Mesenchymal stem cell (in vitro differentiated cells and primary cell): ENCODE data around the gene PDZD2.

Experiments used
- DNase-seq: peaks from one replicate; pipeline ENCODE4 v3.0.0-alpha.2; 2013
- H2AFZ ChIP-seq: one replicate; pipeline ENCODE4 v1.6.1; 2013; ENCODE audit warnings: low read depth, mild to moderate bottlenecking, control low read depth, inconsistent platforms, low read length, moderate library complexity
- H2AK5ac ChIP-seq: 2 replicates; pipeline ENCODE4 v1.6.1; 2013; ENCODE audit warnings: low read length, moderate library complexity, mild to moderate bottlenecking, inconsistent platforms; ENCODE audit not compliant: severe bottlenecking
- H2BK120ac ChIP-seq: one replicate; pipeline ENCODE4 v1.6.1; 2013; ENCODE audit warnings: low read depth, mild to moderate bottlenecking, inconsistent platforms, low read length, moderate library complexity
- H2BK12ac ChIP-seq, 2 experiments: one replicate each; pipeline ENCODE4 v1.6.1; 2013; ENCODE audit warnings: inconsistent platforms in 2 of 2, low read length in 2 of 2, mild to moderate bottlenecking in 2 of 2, moderate library complexity in 2 of 2, control low read depth in 1 of 2
- H2BK15ac ChIP-seq: one replicate; pipeline ENCODE4 v1.6.1; 2013; ENCODE audit warnings: mild to moderate bottlenecking, low read depth, inconsistent platforms; ENCODE audit not compliant: poor library complexity, severe bottlenecking
- H2BK5ac ChIP-seq: 2 replicates; pipeline ENCODE4 v1.6.1; 2013; ENCODE audit warnings: low read depth, mild to moderate bottlenecking, low read length, control low read depth, inconsistent platforms; ENCODE audit not compliant: poor library complexity, severe bottlenecking
- H3K14ac ChIP-seq, 2 experiments: one replicate each; pipeline ENCODE4 v1.6.1; 2013; ENCODE audit warnings: inconsistent platforms in 2 of 2, low read length in 2 of 2, control low read depth in 1 of 2, mild to moderate bottlenecking in 1 of 2, moderate library complexity in 1 of 2
- H3K18ac ChIP-seq, 2 experiments: one replicate each; pipeline ENCODE4 v1.6.1; 2013; ENCODE audit warnings: inconsistent platforms in 2 of 2, low read length in 2 of 2, control low read depth in 1 of 2, low read depth in 1 of 2, mild to moderate bottlenecking in 1 of 2
- H3K23ac ChIP-seq, 2 experiments: one replicate each; pipeline ENCODE4 v1.6.1; 2013; ENCODE audit warnings: inconsistent platforms in 2 of 2, low read length in 2 of 2, mild to moderate bottlenecking in 2 of 2, moderate library complexity in 2 of 2, control low read depth in 1 of 2
- H3K27ac ChIP-seq: 2 replicates; pipeline ENCODE4 v1.5.1; 2013; ENCODE audit warnings: mild to moderate bottlenecking, moderate library complexity, low read length, control low read depth, inconsistent platforms; ENCODE audit not compliant: poor library complexity, severe bottlenecking
- H3K27me3 ChIP-seq, 2 experiments: 2 replicates each; pipeline versions ENCODE4 v1.6.1 to v1.7.0; 2013; ENCODE audit warnings: low read length in 2 of 2, mild to moderate bottlenecking in 2 of 2, moderate library complexity in 2 of 2, control low read depth in 1 of 2, inconsistent platforms in 1 of 2; ENCODE audit not compliant: control insufficient read depth in 1 of 2, insufficient read depth in 1 of 2
- H3K36me3 ChIP-seq, 2 experiments: 2 replicates each; pipeline versions ENCODE4 v1.6.1 to v1.7.0; 2013; ENCODE audit warnings: low read length in 2 of 2, control low read depth in 1 of 2, inconsistent platforms in 1 of 2, low read depth in 1 of 2, mild to moderate bottlenecking in 1 of 2; ENCODE audit not compliant: insufficient read depth in 2 of 2, control insufficient read depth in 1 of 2
- H3K4ac ChIP-seq, 2 experiments: one replicate each; pipeline ENCODE4 v1.6.1; 2013; ENCODE audit warnings: inconsistent platforms in 2 of 2, low read length in 2 of 2, mild to moderate bottlenecking in 2 of 2, moderate library complexity in 2 of 2, control low read depth in 1 of 2, low read depth in 1 of 2
- H3K4me1 ChIP-seq: 2 replicates; pipeline ENCODE4 v1.6.1; 2013; ENCODE audit warnings: low read depth, low read length, control low read depth; ENCODE audit not compliant: control insufficient read depth, insufficient read depth
- H3K4me2 ChIP-seq: 2 replicates; pipeline ENCODE4 v1.6.1; 2013; ENCODE audit warnings: low read length, mild to moderate bottlenecking, inconsistent platforms; ENCODE audit not compliant: poor library complexity, severe bottlenecking
- H3K4me3 ChIP-seq, 2 experiments: 2 replicates each; pipeline versions ENCODE4 v1.5.1 to v1.7.0; 2013; ENCODE audit warnings: low read length in 2 of 2, mild to moderate bottlenecking in 2 of 2, control low read depth in 1 of 2, low read depth in 1 of 2; ENCODE audit not compliant: insufficient read depth in 1 of 2
- H3K79me1 ChIP-seq: replicated peaks from 2 replicates; pipeline ENCODE4 v1.6.1; 2013; ENCODE audit warnings: mild to moderate bottlenecking, control low read depth, low read length, inconsistent platforms; ENCODE audit not compliant: poor library complexity, severe bottlenecking
- H3K9ac ChIP-seq: 2 replicates; pipeline ENCODE4 v1.7.0; 2013; ENCODE audit warnings: mild to moderate bottlenecking, low read length, moderate library complexity
- H3K9me3 ChIP-seq: 2 replicates; pipeline ENCODE4 v1.7.0; 2013; ENCODE audit warnings: mild to moderate bottlenecking, low read length; ENCODE audit not compliant: control insufficient read depth
- H4K8ac ChIP-seq: one replicate; pipeline ENCODE4 v1.6.1; 2013; ENCODE audit warnings: inconsistent platforms, mild to moderate bottlenecking, low read length, moderate library complexity
- H4K91ac ChIP-seq: one replicate; pipeline ENCODE4 v1.6.1; 2013; ENCODE audit warnings: mild to moderate bottlenecking, low read length, inconsistent platforms
- WGBS: methylation state at CpG from one replicate; pipeline ENCODE4 v1.1.7; 2013; ENCODE audit warnings: mixed read lengths; 5-methylcytosine and 5-hydroxymethylcytosine counted together

The PDZD2 gene

GRCh38 chr5:31846934-31847333 lies 208.0 kb downstream of the PDZD2 start:
- H3K14ac ChIP-seq: no peak overlapping the region
- no peaks in the 10 kb centered on the region for H3K79me1 ChIP-seq
- no peak overlapping the region for H2AK5ac ChIP-seq
- no peak overlapping the region for H3K9ac ChIP-seq
- H3K4me2 ChIP-seq: no peak overlapping the region
- no peak overlapping the region for H3K4ac ChIP-seq
- H3K27me3 ChIP-seq: peaks cover 0 to 41% of the 10 kb centered on the region in 2 experiments
- H2BK120ac ChIP-seq: no peak overlapping the region
- no peak overlapping the region for H2BK12ac ChIP-seq
- H3K4me3 ChIP-seq: no peak overlapping the region
- H3K36me3 ChIP-seq: no peaks in the 10 kb centered on the region
- no peak overlapping the region for H3K18ac ChIP-seq
- H2BK5ac ChIP-seq: no peak overlapping the region
- H3K4me1 ChIP-seq: no peaks in the 10 kb centered on the region
- H3K23ac ChIP-seq: no peak overlapping the region
- no peak for DNase-seq
- H4K91ac ChIP-seq: no peak overlapping the region
- 33% methylated on average over 1 of the region's 1 CpG for WGBS
- H3K9me3 ChIP-seq: no peaks in the 10 kb centered on the region
- H4K8ac ChIP-seq: no peak overlapping the region
- H3K27ac ChIP-seq: no peak overlapping the region
- H2BK15ac ChIP-seq: no peak overlapping the region
- H2AFZ ChIP-seq: no peak overlapping the region

- DNase-seq: no peak
These were observed 208.4 kb downstream of the PDZD2 start for GRCh38 chr5:31847354-31847753.

GRCh38 chr5:31850981-31851689 lies 212.2 kb downstream of the PDZD2 start:
- Histone ChIP-seq H3K23ac (no peak overlapping the region), H2AK5ac (no peak overlapping the region), H4K8ac (no peak overlapping the region), H3K9ac (no peak overlapping the region), H2BK5ac (no peak overlapping the region), H2BK120ac (no peak overlapping the region), H2AFZ (no peak overlapping the region), H3K36me3 (no peaks in the 10 kb centered on the region), H3K4ac (no peak overlapping the region), H3K9me3 (no peaks in the 10 kb centered on the region), H3K14ac (no peak overlapping the region), H3K27me3 (peaks cover 0 to 54% of the 10 kb centered on the region in 2 experiments), H2BK15ac (no peak overlapping the region), H3K4me2 (no peak overlapping the region), H3K4me1 (peaks cover 17% of the 10 kb centered on the region), H3K79me1 (no peaks in the 10 kb centered on the region), H4K91ac (no peak overlapping the region), H3K18ac (no peak overlapping the region), H3K27ac (no peak overlapping the region), H2BK12ac (no peak overlapping the region), H3K4me3 (no peak overlapping the region)
- WGBS: 54% methylated on average over 3 of the region's 4 CpGs
- no peak for DNase-seq

More at GRCh38 chr5:31847354-31847753, 208.4 kb downstream of the PDZD2 start:
- no peak overlapping the region for H3K27ac ChIP-seq
- no peaks in the 10 kb centered on the region for H3K4me1 ChIP-seq
- H3K36me3 ChIP-seq: no peaks in the 10 kb centered on the region
- no peak overlapping the region for H4K91ac ChIP-seq
- no peak overlapping the region for H2AK5ac ChIP-seq
- H3K23ac ChIP-seq: no peak overlapping the region
- H2BK5ac ChIP-seq: no peak overlapping the region
- no peak overlapping the region for H2BK120ac ChIP-seq
- no peak overlapping the region for H2BK15ac ChIP-seq
- H2AFZ ChIP-seq: no peak overlapping the region
- H3K4me2 ChIP-seq: no peak overlapping the region
- H3K4ac ChIP-seq: no peak overlapping the region
- H3K4me3 ChIP-seq: no peak overlapping the region
- H3K9me3 ChIP-seq: no peaks in the 10 kb centered on the region
- H3K18ac ChIP-seq: peak overlapping the region in 1 of 2 experiments; percentile 66
- H4K8ac ChIP-seq: no peak overlapping the region
- H3K27me3 ChIP-seq: peaks cover 0 to 41% of the 10 kb centered on the region in 2 experiments
- 87% methylated on average over 7 of the region's 7 CpGs for WGBS
- no peak overlapping the region for H2BK12ac ChIP-seq
- H3K9ac ChIP-seq: no peak overlapping the region
- H3K14ac ChIP-seq: no peak overlapping the region
- no peaks in the 10 kb centered on the region for H3K79me1 ChIP-seq

- Histone ChIP-seq H3K27me3 (peaks cover 0 to 59% of the 10 kb centered on the region in 2 experiments), H3K79me1 (no peaks in the 10 kb centered on the region), H2BK120ac (no peak overlapping the region), H3K4me3 (no peak overlapping the region), H3K18ac (no peak overlapping the region), H3K14ac (peak overlapping the region in 1 of 2 experiments; percentile 53), H3K27ac (no peak overlapping the region), H3K4me2 (peak overlapping the region; percentile 99), H3K4ac (peak overlapping the region; percentile 44 to 54), H2BK15ac (no peak overlapping the region), H4K8ac (peak overlapping the region; percentile 3), H2BK12ac (peak overlapping the region in 1 of 2 experiments; percentile 59), H2AK5ac (no peak overlapping the region), H4K91ac (no peak overlapping the region), H3K36me3 (no peaks in the 10 kb centered on the region), H3K4me1 (peaks cover 17% of the 10 kb centered on the region), H3K9me3 (peaks cover 3% of the 10 kb centered on the region), H3K23ac (no peak overlapping the region), H3K9ac (no peak overlapping the region), H2BK5ac (no peak overlapping the region), H2AFZ (no peak overlapping the region)
- WGBS: 56% methylated on average over 8 of the region's 8 CpGs
- no peak for DNase-seq
These were observed 214.6 kb downstream of the PDZD2 start for GRCh38 chr5:31853398-31854135.
